Testis (tissue), 3 donors: ENCODE measurements around the gene KCNK5. TPM values are rescaled to one million over a fixed set of nuclear protein-coding genes. Genes with fewer than 3 reads are reported as not detected.

Experiments
- DNase-seq: peaks from one replicate; pipeline ENCODE4 v3.0.0-alpha.2; 2019
- H3K27ac ChIP-seq, 2 donors: fragments of 200-600 bp; sonication (generic); one replicate each; pipeline ENCODE4 v1.5.1; 2019
- H3K27me3 ChIP-seq: fragments of 200-600 bp; sonication (generic); one replicate; pipeline ENCODE4 v1.5.1; 2019
- H3K36me3 ChIP-seq: fragments of 200-600 bp; sonication (generic); one replicate; pipeline ENCODE4 v1.5.1; 2017; ENCODE audit warnings: low read depth; ENCODE audit errors: missing control alignments
- H3K4me1 ChIP-seq: fragments of 200-600 bp; sonication (generic); one replicate; pipeline ENCODE4 v1.5.1; 2019
- H3K4me3 ChIP-seq, 2 donors: fragments of 200-600 bp; sonication (generic); one replicate each; pipeline ENCODE4 v1.5.1; 2017 to 2019
- H3K9me3 ChIP-seq: fragments of 200-600 bp; sonication (generic); one replicate; pipeline ENCODE4 v1.5.1; 2017
- CTCF ChIP-seq, 3 experiments: fragments of 450-650 bp in 2 of 3; fragments of 200-600 bp in 1 of 3; sonication (generic) in 1 of 3; IDR thresholded peaks; one replicate each; pipeline ENCODE4 v1.5.1; 2016 to 2019; ENCODE audit warnings: antibody characterized with exemption in 3 of 3, mild to moderate bottlenecking in 2 of 3, moderate library complexity in 1 of 3
- POLR2A ChIP-seq: fragments of 450-650 bp; IDR thresholded peaks from one replicate; pipeline ENCODE4 v1.6.1; 2017; ENCODE audit warnings: antibody characterized with exemption, mild to moderate bottlenecking, moderate library complexity
- WGBS, 2 donors: methylation state at CpG; one replicate each; pipeline ENCODE4 v1.1.5; 2018; 5-methylcytosine and 5-hydroxymethylcytosine counted together
- intact Hi-C: fragments of 100-400 bp; cut with DNase I; formaldehyde crosslinking; loops from one replicate; pipeline ENCODE4 v1.15.1; 2023; ENCODE audit warnings: low total_unique reads
- polyA plus RNA-seq: library from polyadenylated mRNA; stranded (reverse); fragments of 350-450 nt; fragmentation: Illumina TruSeq; extraction: RNeasy Lipid Tissue Mini Kit (QIAGEN cat#74804); gene quantifications from one replicate; pipeline ENCODE4 v1.2.3, GENCODE V29; 2014; ENCODE audit warnings: low read depth, low replicate concordance; ENCODE audit not compliant: insufficient read depth
- total RNA-seq, 2 donors: library from RNA; depleted of rRNA; stranded (reverse); fragments of >200 nt; gene quantifications; one replicate each; pipeline ENCODE4 v1.2.3, GENCODE V29; 2016

Gene KCNK5
- total and polyA plus RNA-seq, 3 donors from 2014 or later, result 1.6 to 2.3 (median 2.0) TPM

GRCh38 chr6:39203436-39204159 is 25.7 kb downstream of the KCNK5 start:
- Histone ChIP-seq H3K9me3 (no peaks in the 10 kb centered on the region), H3K27ac (no peak overlapping the region), H3K27me3 (no peaks in the 10 kb centered on the region), H3K36me3 (no peaks in the 10 kb centered on the region), H3K4me3 (no peak overlapping the region), H3K4me1 (no peaks in the 10 kb centered on the region)
- 81 to 84% methylated on average over 12 of the region's 12 CpGs for WGBS, 2 donors
- TF ChIP-seq CTCF (IDR thresholded peaks at IDR 0.05), result no peak
- no peak for TF ChIP-seq POLR2A
- intact Hi-C loops, result no loop called here
- DNase-seq, result no peak

GRCh38 chr6:39202166-39202565 is 27.1 kb downstream of the KCNK5 start:
- intact Hi-C loops, result no loop called here
- no peak for DNase-seq
- H3K27ac ChIP-seq, result no peak overlapping the region
- H3K4me1 ChIP-seq, result no peaks in the 10 kb centered on the region
- TF ChIP-seq CTCF (IDR thresholded peaks at IDR 0.05) (no peak), POLR2A (no peak)
- H3K27me3 ChIP-seq, result no peaks in the 10 kb centered on the region
- no peaks in the 10 kb centered on the region for H3K9me3 ChIP-seq
- WGBS, 2 donors, result 91 to 100% methylated on average over 4 of the region's 4 CpGs
- no peaks in the 10 kb centered on the region for H3K36me3 ChIP-seq
- no peak overlapping the region for H3K4me3 ChIP-seq

GRCh38 chr6:39200498-39201020 is 28.7 kb downstream of the KCNK5 start:
- no peaks in the 10 kb centered on the region for H3K4me1 ChIP-seq
- no peak for DNase-seq
- no peak overlapping the region for H3K4me3 ChIP-seq
- WGBS, 2 donors, result 0 to 100% methylated on average over 1 of the region's 1 CpG
- H3K9me3 ChIP-seq, result no peaks in the 10 kb centered on the region
- H3K36me3 ChIP-seq, result no peaks in the 10 kb centered on the region
- intact Hi-C loops, result no loop called here
- no peaks in the 10 kb centered on the region for H3K27me3 ChIP-seq
- H3K27ac ChIP-seq, result no peak overlapping the region
- no peak for TF ChIP-seq CTCF (IDR thresholded peaks at IDR 0.05)
- TF ChIP-seq POLR2A, result no peak

- intact Hi-C loops, result no loop called here
- WGBS, 2 donors, result 74 to 86% methylated on average over 9 to 10 of the region's 10 CpGs
- Histone ChIP-seq H3K36me3 (no peaks in the 10 kb centered on the region), H3K27me3 (no peaks in the 10 kb centered on the region), H3K4me3 (no peak overlapping the region), H3K4me1 (no peaks in the 10 kb centered on the region), H3K27ac (no peak overlapping the region), H3K9me3 (no peaks in the 10 kb centered on the region)
- DNase-seq, result no peak
- TF ChIP-seq CTCF (IDR thresholded peaks at IDR 0.05) (no peak), POLR2A (no peak)
These were observed 29.3 kb downstream of the KCNK5 start for GRCh38 chr6:39199976-39200375.
